AG04450 (cell line): Measurements from ENCODE around the gene MLIP. TPM values are rescaled to one million over a fixed set of nuclear protein-coding genes. Genes with fewer than 3 reads are reported as not detected.

Experiments
- CTCF ChIA-PET: fragments of 300-600, 350-600 bp; formaldehyde crosslinking; extraction: SDS; loops from one replicate; lab custom pipeline; 2022; ENCODE audit warnings: antibody characterized with exemption, inconsistent platforms; lab: Charles Lee
- POLR2A ChIA-PET: fragments of 350-600 bp; formaldehyde crosslinking; extraction: SDS; loops from one replicate; lab custom pipeline; 2021; ENCODE audit warnings: antibody characterized with exemption, inconsistent platforms; lab: Yijun Ruan, JAX
- DNase-seq: peaks from one replicate; pipeline ENCODE4 v3.0.0-alpha.2; 2011; ENCODE audit warnings: low read depth, low spot score
- H3K27ac ChIP-seq: one replicate; pipeline ENCODE4 v1.5.1; 2012; ENCODE audit warnings: low read depth, low read length, control low read depth
- H3K27me3 ChIP-seq: one replicate; pipeline ENCODE4 v1.6.0; 2012; ENCODE audit warnings: low read length; ENCODE audit not compliant: control insufficient read depth, insufficient read depth
- H3K4me3 ChIP-seq: 2 replicates; pipeline ENCODE4 v1.5.1; 2011; ENCODE audit warnings: mild to moderate bottlenecking, low read depth, low read length, control low read depth
- H3K9me3 ChIP-seq: 2 replicates; pipeline ENCODE4 v1.5.1; 2012; ENCODE audit warnings: low read length; ENCODE audit not compliant: control insufficient read depth, insufficient read depth
- CTCF ChIP-seq: IDR thresholded peaks from 2 replicates; pipeline ENCODE4 v1.5.1; 2011; ENCODE audit warnings: low read depth, low read length, control low read depth, inconsistent platforms
- polyA plus RNA-seq: library from polyadenylated mRNA; depleted of rRNA; stranded (reverse); fragments of >200 nt; gene quantifications from 2 replicates; pipeline ENCODE4 v1.2.3, GENCODE V29; 2011

The MLIP gene
- polyA plus RNA-seq, 1 experiment: not detected

GRCh38 chr6:54135665-54136369 is 24.6 kb downstream of the MLIP start:
- TF ChIP-seq CTCF: no peak
- peak; percentile 3 for DNase-seq
- ChIA-PET CTCF (no interaction called here), POLR2A (no interaction called here)
- Histone ChIP-seq H3K27ac (no peak overlapping the region), H3K27me3 (no peaks in the 10 kb centered on the region), H3K4me3 (no peak overlapping the region), H3K9me3 (no peaks in the 10 kb centered on the region)

- Histone ChIP-seq H3K4me3 (no peak overlapping the region), H3K9me3 (no peaks in the 10 kb centered on the region), H3K27me3 (no peaks in the 10 kb centered on the region), H3K27ac (no peak overlapping the region)
- no peak for TF ChIP-seq CTCF
- ChIA-PET CTCF (no interaction called here), POLR2A (no interaction called here)
- DNase-seq: no peak
These were observed 27.6 kb downstream of the MLIP start for GRCh38 chr6:54138795-54139194.

GRCh38 chr6:54140811-54141210 is 29.6 kb downstream of the MLIP start:
- TF ChIP-seq CTCF: no peak
- no peak overlapping the region for H3K27ac ChIP-seq
- DNase-seq: no peak
- H3K9me3 ChIP-seq: no peaks in the 10 kb centered on the region
- H3K27me3 ChIP-seq: no peaks in the 10 kb centered on the region
- ChIA-PET CTCF (interaction anchor here (1.2 kb wide), 1 partner anchor 9 kb away, joined by 3 read pairs; no protein-coding TSS in a partner anchor), POLR2A (no interaction called here)
- H3K4me3 ChIP-seq: no peak overlapping the region

GRCh38 chr6:54142889-54143519 is 31.8 kb downstream of the MLIP start:
- DNase-seq: no peak
- Histone ChIP-seq H3K27me3 (no peaks in the 10 kb centered on the region), H3K4me3 (no peak overlapping the region), H3K27ac (no peak overlapping the region), H3K9me3 (no peaks in the 10 kb centered on the region)
- ChIA-PET POLR2A (interaction anchor here (0.6 kb wide), 1 partner anchor 63 kb away, joined by 4 read pairs; no protein-coding TSS in a partner anchor), CTCF (no interaction called here)
- TF ChIP-seq CTCF: no peak

- DNase-seq: no peak
- TF ChIP-seq CTCF: no peak
- Histone ChIP-seq H3K9me3 (no peaks in the 10 kb centered on the region), H3K27ac (no peak overlapping the region), H3K27me3 (no peaks in the 10 kb centered on the region), H3K4me3 (no peak overlapping the region)
- POLR2A ChIA-PET: interaction anchor here (0.6 kb wide), 1 partner anchor 425 kb away, joined by 3 read pairs; no protein-coding TSS in a partner anchor
- CTCF ChIA-PET: no interaction called here
These were observed 40.6 kb downstream of the MLIP start for GRCh38 chr6:54151861-54152260.
